ENCODE data around the gene FHL2.

FHL2 gene

DNA sequence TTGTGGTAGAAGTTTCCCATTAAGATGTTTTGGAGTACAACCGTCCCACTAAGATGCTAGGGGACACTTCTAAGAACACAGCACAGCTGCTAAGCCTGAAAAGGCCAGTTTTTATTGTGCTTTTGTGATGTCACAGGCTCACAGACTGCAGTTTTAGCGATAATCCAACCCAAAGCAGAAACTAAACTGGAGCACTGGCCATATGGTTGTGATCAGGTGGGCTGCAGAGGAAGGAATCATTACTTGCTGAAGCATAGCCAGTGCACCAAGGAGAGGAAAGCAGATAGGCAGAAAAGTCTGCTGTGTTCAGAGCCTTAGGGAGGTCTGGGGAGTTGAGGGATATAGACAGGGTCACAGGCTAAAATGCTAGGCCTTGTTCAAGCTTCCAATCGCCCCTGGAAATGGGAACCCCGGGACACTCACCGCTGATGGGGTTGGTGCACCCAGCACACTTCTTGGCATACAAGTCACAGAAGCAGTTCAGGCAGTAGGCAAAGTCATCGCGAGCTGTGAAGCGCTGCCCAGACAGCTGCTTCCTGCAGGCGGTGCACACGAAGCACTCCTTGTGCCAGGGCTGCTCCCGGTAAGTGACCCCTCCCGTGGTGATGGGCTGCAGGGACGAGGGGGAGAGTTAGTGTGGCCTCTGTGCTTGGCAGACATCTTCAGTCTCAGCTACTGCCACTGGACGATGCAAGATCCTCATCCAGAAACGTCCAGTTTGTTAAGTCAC, 35.8 kb downstream of the FHL2 start:
- TF ChIP-seq, protein P1, sequence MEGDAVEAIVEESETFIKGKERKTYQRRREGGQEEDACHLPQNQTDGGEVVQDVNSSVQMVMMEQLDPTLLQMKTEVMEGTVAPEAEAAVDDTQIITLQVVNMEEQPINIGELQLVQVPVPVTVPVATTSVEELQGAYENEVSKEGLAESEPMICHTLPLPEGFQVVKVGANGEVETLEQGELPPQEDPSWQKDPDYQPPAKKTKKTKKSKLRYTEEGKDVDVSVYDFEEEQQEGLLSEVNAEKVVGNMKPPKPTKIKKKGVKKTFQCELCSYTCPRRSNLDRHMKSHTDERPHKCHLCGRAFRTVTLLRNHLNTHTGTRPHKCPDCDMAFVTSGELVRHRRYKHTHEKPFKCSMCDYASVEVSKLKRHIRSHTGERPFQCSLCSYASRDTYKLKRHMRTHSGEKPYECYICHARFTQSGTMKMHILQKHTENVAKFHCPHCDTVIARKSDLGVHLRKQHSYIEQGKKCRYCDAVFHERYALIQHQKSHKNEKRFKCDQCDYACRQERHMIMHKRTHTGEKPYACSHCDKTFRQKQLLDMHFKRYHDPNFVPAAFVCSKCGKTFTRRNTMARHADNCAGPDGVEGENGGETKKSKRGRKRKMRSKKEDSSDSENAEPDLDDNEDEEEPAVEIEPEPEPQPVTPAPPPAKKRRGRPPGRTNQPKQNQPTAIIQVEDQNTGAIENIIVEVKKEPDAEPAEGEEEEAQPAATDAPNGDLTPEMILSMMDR (IDR thresholded peaks at IDR 0.05; ENCODE audit: low read depth, low read length, poor library complexity, severe bottlenecking), result no peak
- no peak for TF ChIP-seq EZH2phosphoT487 (IDR thresholded peaks at IDR 0.05; ENCODE audit: borderline replicate concordance, low read length)
- H3K36me3 ChIP-seq (ENCODE audit: control insufficient read depth, low read length), result no peaks in the 10 kb centered on the region
- no peak overlapping the region for H3K27ac ChIP-seq (ENCODE audit: low read depth, low read length)
- no peaks in the 10 kb centered on the region for H4K20me1 ChIP-seq (ENCODE audit: control insufficient read depth, insufficient read depth, low read depth, low read length)
- H3K79me2 ChIP-seq (ENCODE audit: control insufficient read depth, low read length), result no peaks in the 10 kb centered on the region
- no peaks in the 10 kb centered on the region for H3K9me2 ChIP-seq (replicated peaks; ENCODE audit: control insufficient read depth, low read length)
- H3K4me2 ChIP-seq (ENCODE audit: low read length), result no peak overlapping the region
- no peak overlapping the region for H3K4me3 ChIP-seq (ENCODE audit: low read length)
- H3K4me1 ChIP-seq (ENCODE audit: control insufficient read depth, low read length), result no peaks in the 10 kb centered on the region; the same call in 1 of the 2 replicates
- H3F3A ChIP-seq (ENCODE audit: control insufficient read depth, insufficient read depth), result no peaks in the 10 kb centered on the region
- H3K9me3 ChIP-seq (ENCODE audit: control insufficient read depth, insufficient read depth, low read length), result no peaks in the 10 kb centered on the region
- H3K27me3 ChIP-seq (ENCODE audit: control insufficient read depth, low read length), result no peaks in the 10 kb centered on the region

GRCh38 chr2:105361102-105361889, 37.6 kb downstream of the FHL2 start:
- no peaks in the 10 kb centered on the region; the same call in 1 of the 2 replicates for H3K4me1 ChIP-seq (ENCODE audit: control insufficient read depth, low read length)
- H3K4me2 ChIP-seq (ENCODE audit: low read length), result no peak overlapping the region
- no peaks in the 10 kb centered on the region for H3F3A ChIP-seq (ENCODE audit: control insufficient read depth, insufficient read depth)
- no peaks in the 10 kb centered on the region for H3K9me3 ChIP-seq (ENCODE audit: control insufficient read depth, insufficient read depth, low read length)
- H3K27me3 ChIP-seq (ENCODE audit: control insufficient read depth, low read length), result no peaks in the 10 kb centered on the region
- no peaks in the 10 kb centered on the region for H4K20me1 ChIP-seq (ENCODE audit: control insufficient read depth, insufficient read depth, low read depth, low read length)
- no peaks in the 10 kb centered on the region for H3K9me2 ChIP-seq (replicated peaks; ENCODE audit: control insufficient read depth, low read length)
- H3K36me3 ChIP-seq (ENCODE audit: control insufficient read depth, low read length), result peaks cover 4% of the 10 kb centered on the region; the same call in 1 of the 2 replicates
- no peaks in the 10 kb centered on the region for H3K79me2 ChIP-seq (ENCODE audit: control insufficient read depth, low read length)
- no peak overlapping the region for H3K27ac ChIP-seq (ENCODE audit: low read depth, low read length)
- TF ChIP-seq EZH2phosphoT487 (IDR thresholded peaks at IDR 0.05; ENCODE audit: borderline replicate concordance, low read length), result no peak
- TF ChIP-seq, protein P1 (IDR thresholded peaks at IDR 0.05; ENCODE audit: low read depth, low read length, poor library complexity, severe bottlenecking), result no peak
- H3K4me3 ChIP-seq (ENCODE audit: low read length), result no peak overlapping the region

GRCh38 chr2:105358593-105358992, 40.3 kb downstream of the FHL2 start:
- Histone ChIP-seq H3K4me3 (ENCODE audit: low read length) (no peak overlapping the region), H3K9me3 (ENCODE audit: control insufficient read depth, insufficient read depth, low read length) (no peaks in the 10 kb centered on the region), H3K4me1 (ENCODE audit: control insufficient read depth, low read length) (no peaks in the 10 kb centered on the region), H3K27ac (ENCODE audit: low read depth, low read length) (no peak overlapping the region), H4K20me1 (ENCODE audit: control insufficient read depth, insufficient read depth, low read depth, low read length) (no peaks in the 10 kb centered on the region), H3K4me2 (ENCODE audit: low read length) (no peak overlapping the region), H3K9me2 (replicated peaks; ENCODE audit: control insufficient read depth, low read length) (no peaks in the 10 kb centered on the region), H3K27me3 (ENCODE audit: control insufficient read depth, low read length) (no peaks in the 10 kb centered on the region), H3F3A (ENCODE audit: control insufficient read depth, insufficient read depth) (no peaks in the 10 kb centered on the region), H3K79me2 (ENCODE audit: control insufficient read depth, low read length) (no peaks in the 10 kb centered on the region), H3K36me3 (ENCODE audit: control insufficient read depth, low read length) (peaks cover 12% of the 10 kb centered on the region)
- TF ChIP-seq EZH2phosphoT487 (IDR thresholded peaks at IDR 0.05; ENCODE audit: borderline replicate concordance, low read length), result no peak
- TF ChIP-seq, protein P1 (IDR thresholded peaks at IDR 0.05; ENCODE audit: low read depth, low read length, poor library complexity, severe bottlenecking), result no peak

Measured in DOHH2 (cell line).